A673 (cell line): ENCODE data around the gene VWA8.

Source experiments
- EZH2 ChIP-seq: fragments of 200-600 bp; sonication (generic); IDR thresholded peaks from 2 replicates; pipeline ENCODE4 v1.6.1; 2017; ENCODE audit warnings: borderline replicate concordance, low read depth, mild to moderate bottlenecking, mixed read lengths, antibody characterized with exemption, low read length; ENCODE audit not compliant: poor library complexity, severe bottlenecking
- TF ChIP-seq, protein P1 (sequence below): fragments of 300-800, 200-600 bp; sonication (generic); conservative IDR thresholded peaks from 2 replicates; pipeline ENCODE4 v1.5.1; 2017; ENCODE audit warnings: low read depth, mild to moderate bottlenecking, antibody characterized with exemption, low read length, moderate library complexity, mixed read lengths

- TF ChIP-seq, protein P1, sequence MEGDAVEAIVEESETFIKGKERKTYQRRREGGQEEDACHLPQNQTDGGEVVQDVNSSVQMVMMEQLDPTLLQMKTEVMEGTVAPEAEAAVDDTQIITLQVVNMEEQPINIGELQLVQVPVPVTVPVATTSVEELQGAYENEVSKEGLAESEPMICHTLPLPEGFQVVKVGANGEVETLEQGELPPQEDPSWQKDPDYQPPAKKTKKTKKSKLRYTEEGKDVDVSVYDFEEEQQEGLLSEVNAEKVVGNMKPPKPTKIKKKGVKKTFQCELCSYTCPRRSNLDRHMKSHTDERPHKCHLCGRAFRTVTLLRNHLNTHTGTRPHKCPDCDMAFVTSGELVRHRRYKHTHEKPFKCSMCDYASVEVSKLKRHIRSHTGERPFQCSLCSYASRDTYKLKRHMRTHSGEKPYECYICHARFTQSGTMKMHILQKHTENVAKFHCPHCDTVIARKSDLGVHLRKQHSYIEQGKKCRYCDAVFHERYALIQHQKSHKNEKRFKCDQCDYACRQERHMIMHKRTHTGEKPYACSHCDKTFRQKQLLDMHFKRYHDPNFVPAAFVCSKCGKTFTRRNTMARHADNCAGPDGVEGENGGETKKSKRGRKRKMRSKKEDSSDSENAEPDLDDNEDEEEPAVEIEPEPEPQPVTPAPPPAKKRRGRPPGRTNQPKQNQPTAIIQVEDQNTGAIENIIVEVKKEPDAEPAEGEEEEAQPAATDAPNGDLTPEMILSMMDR, result no peak
- TF ChIP-seq EZH2, result no peak
Observed at GRCh38 chr13:41782086-41782485, 178.8 kb downstream of the VWA8 start.
